Adipocyte (in vitro differentiated cells): ENCODE measurements around the gene BLTP3B.
A peak's percentile ranks its signal among the peaks of the same experiment; 100 is the strongest.

Source experiments
- DNase-seq: peaks from one replicate; pipeline ENCODE4 v3.0.0-alpha.2; 2015; ENCODE audit warnings: low read depth
- H3K27me3 ChIP-seq: replicated peaks from 2 replicates; pipeline ENCODE4 v1.7.0; 2013; ENCODE audit warnings: mild to moderate bottlenecking, low read length, moderate library complexity; ENCODE audit not compliant: control insufficient read depth, insufficient read depth
- H3K36me3 ChIP-seq: 2 replicates; pipeline ENCODE4 v1.7.0; 2013; ENCODE audit warnings: low read length, mild to moderate bottlenecking, moderate library complexity; ENCODE audit not compliant: control insufficient read depth, insufficient read depth, severe bottlenecking
- H3K4me1 ChIP-seq: 2 replicates; pipeline ENCODE4 v1.7.0; 2013; ENCODE audit warnings: mild to moderate bottlenecking, low read length, moderate library complexity; ENCODE audit not compliant: control insufficient read depth, insufficient read depth
- H3K4me3 ChIP-seq: 2 replicates; pipeline ENCODE4 v1.7.0; 2013; ENCODE audit warnings: mild to moderate bottlenecking, low read length, moderate library complexity
- H3K9ac ChIP-seq: 2 replicates; pipeline ENCODE4 v1.7.0; 2013; ENCODE audit warnings: mild to moderate bottlenecking, low read length, moderate library complexity
- H3K9me3 ChIP-seq: 2 replicates; pipeline ENCODE4 v1.7.0; 2013; ENCODE audit warnings: mild to moderate bottlenecking, low read length, moderate library complexity; ENCODE audit not compliant: control insufficient read depth

Gene BLTP3B

DNA sequence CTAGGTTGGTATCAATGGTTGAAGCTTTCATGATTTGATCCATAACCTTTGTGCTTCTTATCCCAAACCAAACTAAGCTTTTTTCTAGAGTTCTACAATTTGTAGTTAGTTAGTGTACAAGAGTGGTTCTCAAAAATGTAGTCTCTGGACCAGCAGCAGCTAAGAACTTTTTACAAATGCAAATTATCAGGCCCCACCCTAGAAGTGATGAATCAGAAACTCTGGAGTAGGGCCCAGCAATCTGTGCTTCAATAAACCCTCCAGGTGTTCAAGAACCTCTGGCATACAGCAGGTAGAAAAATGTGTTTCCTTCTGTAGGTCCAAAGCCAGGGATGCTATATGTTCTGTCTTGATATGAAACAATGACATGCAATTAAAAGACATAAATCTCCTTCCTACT, 31.8 kb upstream of the BLTP3B start:
- Histone ChIP-seq H3K27me3 (no peaks in the 10 kb centered on the region), H3K9ac (no peak overlapping the region), H3K36me3 (no peaks in the 10 kb centered on the region), H3K9me3 (no peaks in the 10 kb centered on the region), H3K4me1 (peaks cover 3% of the 10 kb centered on the region), H3K4me3 (no peak overlapping the region)
- DNase-seq = no peak

DNA sequence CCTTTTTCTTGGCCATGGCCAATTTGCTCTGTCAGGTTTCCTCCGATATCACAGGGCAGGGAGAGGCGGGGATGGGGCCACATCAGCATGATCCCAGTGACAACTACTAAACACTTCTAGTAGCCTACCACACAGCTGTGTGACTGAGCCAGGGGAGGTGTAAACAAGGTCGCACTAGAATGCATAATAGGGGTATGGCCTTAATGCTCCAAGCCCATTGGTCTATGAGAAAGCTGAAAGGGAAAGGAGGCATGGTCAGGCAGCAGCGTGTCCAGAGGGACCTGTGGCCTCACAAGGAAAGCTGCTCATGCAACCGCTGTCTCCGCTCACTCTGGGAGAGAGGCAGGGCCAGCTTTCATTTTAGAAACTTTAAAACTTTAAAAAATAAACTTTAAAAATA, 30.4 kb upstream of the BLTP3B start:
- no peak for DNase-seq
- Histone ChIP-seq H3K27me3 (no peaks in the 10 kb centered on the region), H3K4me3 (no peak overlapping the region), H3K4me1 (peaks cover 3% of the 10 kb centered on the region), H3K9me3 (no peaks in the 10 kb centered on the region), H3K36me3 (no peaks in the 10 kb centered on the region), H3K9ac (no peak overlapping the region)

DNA sequence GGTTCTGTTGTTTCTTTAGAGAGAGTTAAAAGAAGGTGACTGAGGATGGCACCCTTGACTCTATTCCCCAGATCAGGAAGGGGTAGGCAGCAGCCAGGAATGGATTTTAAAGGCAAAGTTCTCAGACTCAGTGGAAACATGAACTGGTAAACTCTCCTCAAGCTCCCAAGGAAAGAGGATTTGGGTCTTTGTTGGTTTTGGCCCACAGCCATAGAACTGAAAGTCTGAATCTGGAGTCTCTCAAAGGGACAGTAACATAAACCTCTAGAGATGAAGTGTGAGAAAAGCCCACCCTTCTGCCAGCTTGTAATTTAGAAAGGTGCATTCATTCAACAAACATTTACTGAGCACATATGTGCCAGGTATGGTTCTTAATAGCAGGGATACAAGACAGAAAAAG, 28.6 kb upstream of the BLTP3B start:
- no peaks in the 10 kb centered on the region for H3K36me3 ChIP-seq
- DNase-seq = peak; percentile 41
- no peaks in the 10 kb centered on the region for H3K4me1 ChIP-seq
- no peaks in the 10 kb centered on the region for H3K27me3 ChIP-seq
- H3K4me3 ChIP-seq = no peak overlapping the region
- H3K9me3 ChIP-seq = no peaks in the 10 kb centered on the region
- no peak overlapping the region for H3K9ac ChIP-seq

DNA sequence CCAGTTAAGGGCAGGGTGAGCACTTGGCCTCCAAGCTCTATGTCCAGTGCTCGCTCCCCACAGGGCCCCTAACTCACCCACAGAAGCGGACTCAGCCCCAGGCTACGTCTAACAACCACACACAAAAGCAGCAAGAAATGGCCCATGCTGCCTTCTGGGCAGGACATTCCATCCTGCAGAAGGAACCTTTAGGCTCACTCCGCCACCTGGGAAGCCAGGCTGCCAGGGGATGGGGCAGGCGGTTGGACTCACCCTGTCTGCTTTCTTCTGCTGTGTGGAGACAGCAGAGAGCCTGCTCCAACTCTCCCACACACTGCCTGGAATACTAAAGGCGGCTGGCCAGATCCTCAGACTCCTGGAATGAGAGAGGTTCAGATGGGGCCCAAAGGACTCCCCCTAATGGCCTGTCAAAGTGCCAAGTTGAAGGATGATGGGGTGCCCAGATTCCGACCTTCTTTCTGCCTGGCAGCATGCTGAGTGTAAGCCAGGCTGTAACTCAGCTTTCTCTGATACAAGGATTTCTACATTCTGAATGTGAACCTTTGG, 27.7 kb upstream of the BLTP3B start:
- Histone ChIP-seq H3K9ac (no peak overlapping the region), H3K4me1 (no peaks in the 10 kb centered on the region), H3K36me3 (no peaks in the 10 kb centered on the region), H3K27me3 (no peaks in the 10 kb centered on the region), H3K9me3 (no peaks in the 10 kb centered on the region), H3K4me3 (no peak overlapping the region)
- no peak for DNase-seq

DNA sequence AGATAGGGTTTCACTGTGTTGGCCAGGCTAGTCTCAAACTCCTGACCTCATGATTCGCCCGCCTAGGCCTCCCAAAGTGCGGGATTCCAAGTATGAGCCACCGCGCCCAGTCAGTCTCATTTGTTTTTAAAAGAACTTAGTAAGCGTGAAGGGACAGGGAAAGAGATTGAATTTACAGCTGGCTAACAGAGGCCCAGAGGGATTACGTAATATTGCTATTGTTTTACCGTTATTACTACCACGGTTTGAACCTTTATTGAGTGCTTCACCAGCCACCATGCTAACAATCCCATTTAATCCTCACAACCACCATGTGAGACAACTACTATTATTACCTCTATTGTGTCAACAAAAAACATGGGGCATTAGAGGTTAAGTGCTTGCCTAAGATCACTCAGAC, 26.7 kb upstream of the BLTP3B start:
- H3K4me1 ChIP-seq = peaks cover under 1% of the 10 kb centered on the region
- DNase-seq = no peak

DNA sequence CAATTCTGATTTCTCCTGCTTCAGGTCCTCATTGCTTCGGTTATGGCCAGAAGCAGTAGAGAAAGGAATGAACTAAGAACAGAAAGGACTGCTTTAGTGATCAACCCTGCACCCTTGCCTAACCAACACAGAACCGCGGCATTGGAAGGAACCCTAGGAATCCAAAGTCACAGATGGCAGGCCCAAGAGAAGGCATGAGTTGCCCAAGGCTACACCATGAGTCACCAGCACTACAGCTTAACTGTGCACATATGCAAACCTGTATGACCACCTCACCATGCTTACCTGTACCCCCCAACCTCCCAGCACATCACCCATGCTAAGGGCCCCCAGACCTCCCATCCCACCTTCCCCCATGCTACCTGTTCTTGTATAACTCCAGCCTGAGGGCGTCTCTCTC, 25.9 kb upstream of the BLTP3B start:
- H3K4me1 ChIP-seq = peaks cover 7% of the 10 kb centered on the region
- no peaks in the 10 kb centered on the region for H3K36me3 ChIP-seq
- no peaks in the 10 kb centered on the region for H3K9me3 ChIP-seq
- no peak overlapping the region for H3K4me3 ChIP-seq
- H3K9ac ChIP-seq = no peak overlapping the region
- no peak for DNase-seq
- H3K27me3 ChIP-seq = no peaks in the 10 kb centered on the region

More for the DNA sequence above, 26.7 kb upstream of the BLTP3B start:
- no peaks in the 10 kb centered on the region for H3K9me3 ChIP-seq
- no peak overlapping the region for H3K4me3 ChIP-seq
- no peaks in the 10 kb centered on the region for H3K27me3 ChIP-seq
- H3K9ac ChIP-seq = no peak overlapping the region
- no peaks in the 10 kb centered on the region for H3K36me3 ChIP-seq

DNA sequence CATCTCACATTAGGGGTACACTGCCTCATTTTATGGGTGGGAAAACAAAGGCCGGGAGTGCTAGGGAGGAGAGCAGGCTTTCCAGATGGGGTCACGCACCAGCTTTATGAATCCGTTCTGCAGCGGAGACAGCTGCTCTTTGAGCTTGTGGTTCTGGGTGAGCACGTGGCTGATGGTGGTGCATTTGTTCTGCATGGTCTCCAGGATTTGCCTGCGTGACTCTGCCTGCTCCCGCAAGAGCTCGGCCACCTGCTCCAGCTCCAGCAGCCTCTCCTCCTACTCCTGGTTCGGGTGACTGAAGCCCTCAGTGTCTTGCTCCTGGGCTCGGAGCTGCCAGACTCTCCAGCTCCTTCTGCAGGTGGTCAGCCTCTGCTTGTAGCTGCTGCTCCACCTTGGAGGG, 23.6 kb upstream of the BLTP3B start:
- Histone ChIP-seq H3K9me3 (no peaks in the 10 kb centered on the region), H3K4me3 (no peak overlapping the region), H3K4me1 (peaks cover 9% of the 10 kb centered on the region), H3K9ac (no peak overlapping the region), H3K36me3 (no peaks in the 10 kb centered on the region), H3K27me3 (no peaks in the 10 kb centered on the region)
- no peak for DNase-seq

DNA sequence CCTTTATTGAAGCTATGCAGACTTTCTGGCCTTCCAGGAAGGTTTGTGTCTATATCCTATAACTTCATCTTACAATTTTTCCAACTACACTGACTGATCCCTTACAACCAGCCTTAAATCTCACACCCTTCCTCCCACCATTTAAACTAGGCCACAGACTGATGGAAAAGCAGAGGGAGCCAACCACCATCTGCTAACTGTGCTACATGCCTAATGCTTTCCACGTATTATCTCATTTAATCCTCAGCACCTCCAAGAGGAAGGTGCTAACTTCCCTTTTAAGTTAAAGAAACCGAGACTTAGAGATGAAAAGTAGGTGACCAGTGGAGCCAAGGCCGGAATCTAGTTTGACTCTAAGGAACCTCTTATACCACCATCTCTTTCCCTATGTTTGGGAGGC, 22.7 kb upstream of the BLTP3B start:
- no peaks in the 10 kb centered on the region for H3K27me3 ChIP-seq
- H3K36me3 ChIP-seq = no peaks in the 10 kb centered on the region
- no peak overlapping the region for H3K4me3 ChIP-seq
- no peak overlapping the region for H3K9ac ChIP-seq
- no peaks in the 10 kb centered on the region for H3K9me3 ChIP-seq
- no peak for DNase-seq
- H3K4me1 ChIP-seq = peaks cover 9% of the 10 kb centered on the region

DNA sequence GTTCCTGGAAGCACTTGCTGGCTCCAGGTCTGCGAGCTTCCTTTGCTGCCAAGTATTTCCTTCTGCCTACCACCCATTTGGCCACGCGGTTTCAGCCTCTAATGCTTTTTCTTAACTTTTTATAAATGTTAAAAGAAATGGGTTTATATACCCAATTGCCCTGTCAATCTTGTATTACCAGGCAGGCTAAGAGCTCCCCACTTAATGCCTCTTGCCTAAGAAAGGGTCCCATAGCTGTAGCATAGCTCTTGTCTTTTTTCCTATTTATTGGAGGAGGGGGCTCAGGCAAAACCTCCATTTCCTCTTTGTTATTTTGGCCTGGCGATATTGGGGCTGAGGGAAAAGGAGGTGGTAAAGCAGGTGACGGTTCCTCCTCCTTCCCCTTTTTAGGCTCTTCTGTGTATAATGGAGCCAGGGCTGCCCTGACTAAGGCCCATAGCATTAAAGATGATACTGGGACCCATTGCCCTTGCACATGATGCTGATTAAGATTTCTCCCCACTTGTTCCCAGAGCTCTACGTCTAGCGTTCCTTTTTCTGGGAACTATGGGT, 21.6 kb upstream of the BLTP3B start:
- DNase-seq = no peak
- Histone ChIP-seq H3K36me3 (no peaks in the 10 kb centered on the region), H3K9me3 (no peaks in the 10 kb centered on the region), H3K9ac (peak overlapping the region; percentile 60), H3K27me3 (no peaks in the 10 kb centered on the region), H3K4me1 (peaks cover 9% of the 10 kb centered on the region), H3K4me3 (peak overlapping the region; percentile 70)

DNA sequence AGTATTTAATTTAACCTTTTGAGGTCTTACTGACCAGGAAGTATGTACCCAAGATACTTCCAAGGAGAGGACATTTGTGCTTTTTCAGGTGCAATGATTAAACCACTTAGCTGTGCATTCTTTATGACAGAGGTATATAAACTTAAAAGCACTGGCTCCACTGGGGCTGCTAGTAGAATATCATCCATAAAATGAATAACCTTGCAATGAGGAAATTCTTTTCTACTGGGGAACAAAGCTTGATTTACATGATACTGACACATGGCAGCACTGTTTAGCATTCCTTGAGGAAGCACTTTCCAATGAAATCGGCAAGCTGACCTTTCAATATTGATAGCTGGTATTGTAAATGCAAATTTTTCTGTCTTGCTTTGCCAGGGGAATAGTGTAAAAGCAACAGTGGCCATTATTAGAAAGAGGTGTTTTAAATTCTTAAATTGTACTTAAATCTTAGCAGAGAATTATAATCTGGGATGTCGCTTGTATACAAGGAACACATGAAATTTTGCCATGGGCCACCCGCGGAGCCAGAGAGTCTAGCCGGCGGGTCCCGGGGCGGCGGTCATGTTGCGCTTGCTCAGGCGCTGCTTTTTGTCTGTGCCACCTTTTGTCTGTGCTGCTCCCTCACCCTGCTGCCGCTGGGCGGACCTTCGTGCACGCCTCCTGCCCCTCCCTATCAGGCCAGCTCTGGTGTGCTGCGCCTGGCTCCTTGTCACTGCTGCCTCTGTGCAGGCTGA, 20.9 kb upstream of the BLTP3B start:
- no peaks in the 10 kb centered on the region for H3K9me3 ChIP-seq

DNA sequence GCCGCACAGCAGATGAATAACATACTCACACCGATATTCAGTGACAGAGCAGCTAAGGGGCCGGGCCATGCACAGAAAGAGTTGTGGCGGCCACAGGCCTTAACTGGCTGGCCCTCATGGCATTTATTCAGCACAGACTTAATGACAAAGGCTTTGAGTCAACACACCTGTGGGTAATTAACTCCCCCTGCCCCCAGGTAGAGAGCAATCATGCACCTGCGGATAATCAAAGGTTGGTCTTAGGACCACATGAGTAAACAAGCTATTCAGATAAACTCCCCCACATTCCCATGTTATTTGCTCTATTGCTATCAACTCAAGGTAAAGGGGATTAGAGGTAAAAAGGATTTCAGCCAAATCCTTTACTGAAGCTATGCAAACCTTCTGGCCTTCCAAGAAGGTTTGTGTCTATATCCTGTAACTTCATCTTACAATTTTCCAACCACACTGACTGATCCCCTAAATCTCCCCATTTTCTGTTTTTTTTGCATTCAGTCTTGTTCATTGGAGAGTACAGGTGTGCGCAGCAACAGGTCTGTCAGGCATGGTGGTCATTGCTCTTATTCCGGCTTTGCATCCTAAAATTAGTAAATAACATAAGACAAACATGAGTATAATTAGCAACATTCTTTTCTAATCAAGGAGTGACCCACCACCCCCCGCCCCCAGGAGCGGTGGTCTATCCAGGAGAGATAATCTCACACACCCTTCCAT, 16.9 kb upstream of the BLTP3B start:
- Histone ChIP-seq H3K9ac (no peak overlapping the region), H3K27me3 (no peaks in the 10 kb centered on the region), H3K4me3 (no peak overlapping the region), H3K36me3 (no peaks in the 10 kb centered on the region), H3K4me1 (peaks cover 9% of the 10 kb centered on the region), H3K9me3 (no peaks in the 10 kb centered on the region)
- no peak for DNase-seq

More for the DNA sequence above, 20.9 kb upstream of the BLTP3B start:
- Histone ChIP-seq H3K36me3 (no peaks in the 10 kb centered on the region), H3K27me3 (no peaks in the 10 kb centered on the region), H3K4me3 (peak overlapping the region; percentile 70), H3K4me1 (peaks cover 9% of the 10 kb centered on the region), H3K9ac (peak overlapping the region; percentile 22)
- peak; percentile 75 for DNase-seq
